Measurements from ENCODE around the gene TPSD1.
"Not testable (repeated sequence)": the region's sequence is repeated elsewhere in the genome, so short reads cannot be mapped to it uniquely, and the experiment has no call there.

Gene TPSD1

DNA sequence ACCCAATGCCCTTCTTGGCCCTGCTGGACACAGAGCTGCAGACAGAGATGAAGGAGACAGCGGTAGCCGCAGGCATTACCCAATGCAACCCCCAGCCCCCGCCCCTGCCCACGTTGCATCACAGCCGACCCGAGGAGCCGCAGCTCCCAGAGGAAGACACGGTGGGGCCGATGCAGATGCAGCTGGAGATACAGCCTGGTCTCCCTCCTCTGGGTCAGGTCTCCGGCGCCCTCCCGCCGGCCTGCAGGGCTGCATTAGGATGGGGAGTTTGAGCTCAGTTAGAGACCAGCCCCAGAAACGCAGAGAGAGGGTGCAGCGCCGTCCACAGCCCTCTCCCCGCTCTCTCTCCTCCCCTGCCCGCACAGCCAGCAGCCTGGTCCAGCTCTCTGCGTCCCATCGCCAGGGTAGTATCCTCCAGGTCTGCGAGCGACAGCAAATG lies 34.2 kb downstream of the TPSD1 start:
- Histone ChIP-seq H3K4me2 (ENCODE audit: insufficient read depth, low read length) (no peak overlapping the region), H3K4me3 (ENCODE audit: low read depth in 1 of 2, low read length in 2 of 2) (no peak overlapping the region)

DNA sequence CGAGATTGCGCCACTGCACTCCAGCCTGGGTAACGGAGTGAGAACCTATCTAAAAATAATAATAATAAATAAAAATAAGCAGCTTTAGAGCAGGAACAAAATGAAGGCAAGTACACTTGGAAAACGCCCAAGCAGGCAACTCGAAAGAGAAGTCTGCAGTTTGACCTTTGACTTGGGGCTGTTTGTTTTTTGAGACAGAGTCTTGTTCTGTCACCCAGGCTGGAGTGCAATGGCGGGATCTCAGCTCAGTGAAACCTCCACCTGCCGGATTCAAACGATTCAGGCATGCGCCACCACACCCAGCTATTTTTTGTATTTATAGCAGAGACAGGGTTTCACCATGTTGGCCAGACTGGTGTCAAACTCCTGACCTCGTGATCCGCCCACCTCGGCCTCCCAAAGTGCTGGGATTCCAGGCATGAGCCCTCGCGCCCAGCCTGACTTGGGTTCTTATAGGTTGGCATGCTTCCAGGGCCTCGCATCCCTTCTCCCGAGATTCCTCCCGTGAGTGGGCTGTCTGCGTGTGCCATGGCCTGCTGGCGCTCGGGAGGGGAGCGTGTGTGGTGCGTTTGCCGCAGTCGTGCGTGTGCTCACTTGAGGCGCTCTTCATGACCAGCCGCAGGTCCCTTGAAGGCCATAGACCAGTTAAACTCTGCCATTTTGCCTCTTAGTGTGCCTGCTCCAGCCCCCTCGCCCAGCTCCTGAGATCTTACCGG lies 35.1 kb downstream of the TPSD1 start:
- no peak for TF ChIP-seq EZH2 (IDR thresholded peaks at IDR 0.05; ENCODE audit: borderline replicate concordance, low read depth, low read length, severe bottlenecking)
- TF ChIP-seq, protein P1, sequence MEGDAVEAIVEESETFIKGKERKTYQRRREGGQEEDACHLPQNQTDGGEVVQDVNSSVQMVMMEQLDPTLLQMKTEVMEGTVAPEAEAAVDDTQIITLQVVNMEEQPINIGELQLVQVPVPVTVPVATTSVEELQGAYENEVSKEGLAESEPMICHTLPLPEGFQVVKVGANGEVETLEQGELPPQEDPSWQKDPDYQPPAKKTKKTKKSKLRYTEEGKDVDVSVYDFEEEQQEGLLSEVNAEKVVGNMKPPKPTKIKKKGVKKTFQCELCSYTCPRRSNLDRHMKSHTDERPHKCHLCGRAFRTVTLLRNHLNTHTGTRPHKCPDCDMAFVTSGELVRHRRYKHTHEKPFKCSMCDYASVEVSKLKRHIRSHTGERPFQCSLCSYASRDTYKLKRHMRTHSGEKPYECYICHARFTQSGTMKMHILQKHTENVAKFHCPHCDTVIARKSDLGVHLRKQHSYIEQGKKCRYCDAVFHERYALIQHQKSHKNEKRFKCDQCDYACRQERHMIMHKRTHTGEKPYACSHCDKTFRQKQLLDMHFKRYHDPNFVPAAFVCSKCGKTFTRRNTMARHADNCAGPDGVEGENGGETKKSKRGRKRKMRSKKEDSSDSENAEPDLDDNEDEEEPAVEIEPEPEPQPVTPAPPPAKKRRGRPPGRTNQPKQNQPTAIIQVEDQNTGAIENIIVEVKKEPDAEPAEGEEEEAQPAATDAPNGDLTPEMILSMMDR (IDR thresholded peaks at IDR 0.05; ENCODE audit: borderline replicate concordance, extremely low read depth, low read length, poor library complexity, severe bottlenecking) = no peak
- Histone ChIP-seq H3K9ac (ENCODE audit: low read depth, low read length) (no peak overlapping the region), H3K27ac (ENCODE audit: low read length) (no peak overlapping the region), H3K79me2 (ENCODE audit: insufficient read depth, low read length) (no peaks in the 10 kb centered on the region), H3K4me3 (ENCODE audit: low read depth in 1 of 2, low read length in 2 of 2) (no peak overlapping the region), H3K36me3 (ENCODE audit: insufficient read depth, low read length) (no peaks in the 10 kb centered on the region), H3K27me3 (ENCODE audit: insufficient read depth, low read length, poor library complexity) (no peaks in the 10 kb centered on the region), H3K4me2 (ENCODE audit: insufficient read depth, low read length) (no peak overlapping the region), H3K4me1 (ENCODE audit: insufficient read depth, low read length) (no peaks in the 10 kb centered on the region), H4K20me1 (ENCODE audit: insufficient read depth, low read length) (no peaks in the 10 kb centered on the region), H3K9me3 (ENCODE audit: insufficient read depth, low read length, severe bottlenecking) (no peaks in the 10 kb centered on the region), H2AFZ (ENCODE audit: low read depth, low read length) (no peak overlapping the region)
- DNase-seq = no peak
- ATAC-seq (ENCODE audit: insufficient read depth, low read depth) = no peak

More for the DNA sequence above, 34.2 kb downstream of the TPSD1 start:
- H4K20me1 ChIP-seq (ENCODE audit: insufficient read depth, low read length) = no peaks in the 10 kb centered on the region
- H3K9me3 ChIP-seq (ENCODE audit: insufficient read depth, low read length, severe bottlenecking) = no peaks in the 10 kb centered on the region
- no peak overlapping the region for H2AFZ ChIP-seq (ENCODE audit: low read depth, low read length)
- no peak for DNase-seq
- no peaks in the 10 kb centered on the region for H3K79me2 ChIP-seq (ENCODE audit: insufficient read depth, low read length)
- H3K9ac ChIP-seq (ENCODE audit: low read depth, low read length) = no peak overlapping the region
- no peaks in the 10 kb centered on the region for H3K4me1 ChIP-seq (ENCODE audit: insufficient read depth, low read length)
- H3K27me3 ChIP-seq (ENCODE audit: insufficient read depth, low read length, poor library complexity) = no peaks in the 10 kb centered on the region
- H3K27ac ChIP-seq (ENCODE audit: low read length) = no peak overlapping the region
- TF ChIP-seq EZH2 (IDR thresholded peaks at IDR 0.05; ENCODE audit: borderline replicate concordance, low read depth, low read length, severe bottlenecking) = no peak
- TF ChIP-seq, protein P1 (IDR thresholded peaks at IDR 0.05; ENCODE audit: borderline replicate concordance, extremely low read depth, low read length, poor library complexity, severe bottlenecking) = no peak
- ATAC-seq (ENCODE audit: insufficient read depth, low read depth) = no peak
- no peaks in the 10 kb centered on the region for H3K36me3 ChIP-seq (ENCODE audit: insufficient read depth, low read length)

DNA sequence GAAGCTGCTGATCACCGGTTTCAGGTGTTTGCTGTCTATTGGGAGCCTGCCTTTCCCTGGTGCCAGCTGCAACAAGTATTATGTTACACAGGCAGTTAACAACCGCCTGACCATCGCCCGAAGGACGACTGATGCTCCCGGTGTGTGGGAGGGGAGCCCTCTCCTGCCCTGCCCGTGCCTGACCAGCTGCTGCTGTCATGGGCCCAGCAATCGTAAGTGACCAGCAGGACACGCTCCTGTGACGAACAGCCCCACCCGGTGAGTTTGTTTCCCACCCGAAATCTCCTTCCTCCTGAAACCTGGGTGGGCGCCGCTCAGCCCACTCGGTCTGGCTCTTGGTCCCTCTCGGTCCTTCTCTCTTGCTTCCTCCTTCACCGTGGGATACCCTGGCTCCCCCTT lies 35.7 kb downstream of the TPSD1 start:
- TF ChIP-seq, protein P1 (IDR thresholded peaks at IDR 0.05; ENCODE audit: borderline replicate concordance, extremely low read depth, low read length, poor library complexity, severe bottlenecking) = no peak
- no peak for TF ChIP-seq EZH2 (IDR thresholded peaks at IDR 0.05; ENCODE audit: borderline replicate concordance, low read depth, low read length, severe bottlenecking)
- no peak overlapping the region for H3K27ac ChIP-seq (ENCODE audit: low read length)
- H2AFZ ChIP-seq (ENCODE audit: low read depth, low read length) = no peak overlapping the region
- no peak overlapping the region for H3K4me3 ChIP-seq (ENCODE audit: low read depth in 1 of 2, low read length in 2 of 2)
- no peaks in the 10 kb centered on the region for H3K27me3 ChIP-seq (ENCODE audit: insufficient read depth, low read length, poor library complexity)
- ATAC-seq (ENCODE audit: insufficient read depth, low read depth) (no peak), DNase-seq (no peak)
- no peak overlapping the region for H3K9ac ChIP-seq (ENCODE audit: low read depth, low read length)
- H3K9me3 ChIP-seq (ENCODE audit: insufficient read depth, low read length, severe bottlenecking) = no peaks in the 10 kb centered on the region
- no peaks in the 10 kb centered on the region for H4K20me1 ChIP-seq (ENCODE audit: insufficient read depth, low read length)
- no peak overlapping the region for H3K4me2 ChIP-seq (ENCODE audit: insufficient read depth, low read length)
- H3K4me1 ChIP-seq (ENCODE audit: insufficient read depth, low read length) = no peaks in the 10 kb centered on the region
- no peaks in the 10 kb centered on the region for H3K79me2 ChIP-seq (ENCODE audit: insufficient read depth, low read length)
- no peaks in the 10 kb centered on the region for H3K36me3 ChIP-seq (ENCODE audit: insufficient read depth, low read length)

DNA sequence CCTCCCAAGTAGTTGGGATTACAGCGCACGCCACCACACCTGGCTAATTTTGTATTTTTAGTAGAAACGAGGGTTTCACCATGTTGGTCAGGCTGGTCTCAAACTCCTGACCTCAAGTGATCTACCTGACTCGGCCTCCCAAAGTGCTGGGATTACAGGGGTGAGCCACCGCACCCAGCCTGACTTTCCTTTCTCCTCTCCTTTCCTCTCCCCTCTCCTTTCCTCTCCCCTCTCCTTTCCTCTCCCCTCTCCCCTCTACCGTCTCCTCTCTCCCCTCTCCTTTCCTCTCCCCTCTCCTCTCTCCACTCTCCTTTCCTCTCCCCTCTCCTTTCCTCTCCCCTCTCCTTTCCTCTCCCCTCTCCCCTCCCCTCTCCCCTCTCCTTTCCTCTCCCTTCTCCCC lies 36.3 kb downstream of the TPSD1 start:
- H2AFZ ChIP-seq (ENCODE audit: low read depth, low read length); H3K9me3 ChIP-seq (ENCODE audit: insufficient read depth, low read length, severe bottlenecking); H3K4me2 ChIP-seq (ENCODE audit: insufficient read depth, low read length); H3K36me3 ChIP-seq (ENCODE audit: insufficient read depth, low read length); H3K9ac ChIP-seq (ENCODE audit: low read depth, low read length); H3K27me3 ChIP-seq (ENCODE audit: insufficient read depth, low read length, poor library complexity); H3K4me3 ChIP-seq (ENCODE audit: low read depth in 1 of 2, low read length in 2 of 2); ATAC-seq (ENCODE audit: insufficient read depth, low read depth); H3K79me2 ChIP-seq (ENCODE audit: insufficient read depth, low read length); H3K4me1 ChIP-seq (ENCODE audit: insufficient read depth, low read length); H3K27ac ChIP-seq (ENCODE audit: low read length); H4K20me1 ChIP-seq (ENCODE audit: insufficient read depth, low read length); DNase-seq: not testable (repeated sequence)

DNA sequence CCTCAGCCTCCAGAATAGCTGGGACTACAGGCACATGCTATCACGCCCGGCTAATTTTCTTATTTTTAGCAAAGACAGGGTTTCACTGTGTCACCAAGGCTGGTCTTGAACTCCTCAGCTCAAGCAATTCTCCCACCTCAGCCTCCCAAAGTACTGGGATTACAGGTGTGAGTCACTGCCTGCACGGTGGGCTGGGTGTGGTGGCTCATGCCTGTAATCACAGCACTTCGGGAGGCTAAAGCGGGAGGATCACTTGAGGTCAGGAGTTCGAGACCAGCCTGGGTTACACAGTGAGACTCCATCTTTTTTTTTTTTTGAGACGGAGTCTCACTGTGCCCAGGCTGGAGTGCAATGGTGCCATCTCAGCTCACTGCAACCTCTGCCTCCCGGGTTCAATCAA lies 36.9 kb downstream of the TPSD1 start:
- not testable (repeated sequence) for H4K20me1 ChIP-seq (ENCODE audit: insufficient read depth, low read length); H3K79me2 ChIP-seq (ENCODE audit: insufficient read depth, low read length); H3K27me3 ChIP-seq (ENCODE audit: insufficient read depth, low read length, poor library complexity); DNase-seq; H3K9ac ChIP-seq (ENCODE audit: low read depth, low read length); H3K9me3 ChIP-seq (ENCODE audit: insufficient read depth, low read length, severe bottlenecking); H3K27ac ChIP-seq (ENCODE audit: low read length); H3K4me1 ChIP-seq (ENCODE audit: insufficient read depth, low read length); H3K36me3 ChIP-seq (ENCODE audit: insufficient read depth, low read length); H2AFZ ChIP-seq (ENCODE audit: low read depth, low read length); H3K4me2 ChIP-seq (ENCODE audit: insufficient read depth, low read length); ATAC-seq (ENCODE audit: insufficient read depth, low read depth); H3K4me3 ChIP-seq (ENCODE audit: low read depth in 1 of 2, low read length in 2 of 2)
